Measurements from ENCODE around the gene EFCAB11. TPM values are rescaled to one million over a fixed set of nuclear protein-coding genes. Genes with fewer than 3 reads are reported as not detected.

The EFCAB11 gene
- polyA plus RNA-seq, 1 donor (not counting 4 experiments of a cell fraction or from before 2014, with no cell fraction given), result 12.9 TPM

- H4K20me1 ChIP-seq (ENCODE audit: control insufficient read depth, extremely low read depth, insufficient read depth, low read length), result no peaks in the 10 kb centered on the region
- no peak for TF ChIP-seq EZH2 (IDR thresholded peaks at IDR 0.05; ENCODE audit: low read length)
- TF ChIP-seq, protein P1, sequence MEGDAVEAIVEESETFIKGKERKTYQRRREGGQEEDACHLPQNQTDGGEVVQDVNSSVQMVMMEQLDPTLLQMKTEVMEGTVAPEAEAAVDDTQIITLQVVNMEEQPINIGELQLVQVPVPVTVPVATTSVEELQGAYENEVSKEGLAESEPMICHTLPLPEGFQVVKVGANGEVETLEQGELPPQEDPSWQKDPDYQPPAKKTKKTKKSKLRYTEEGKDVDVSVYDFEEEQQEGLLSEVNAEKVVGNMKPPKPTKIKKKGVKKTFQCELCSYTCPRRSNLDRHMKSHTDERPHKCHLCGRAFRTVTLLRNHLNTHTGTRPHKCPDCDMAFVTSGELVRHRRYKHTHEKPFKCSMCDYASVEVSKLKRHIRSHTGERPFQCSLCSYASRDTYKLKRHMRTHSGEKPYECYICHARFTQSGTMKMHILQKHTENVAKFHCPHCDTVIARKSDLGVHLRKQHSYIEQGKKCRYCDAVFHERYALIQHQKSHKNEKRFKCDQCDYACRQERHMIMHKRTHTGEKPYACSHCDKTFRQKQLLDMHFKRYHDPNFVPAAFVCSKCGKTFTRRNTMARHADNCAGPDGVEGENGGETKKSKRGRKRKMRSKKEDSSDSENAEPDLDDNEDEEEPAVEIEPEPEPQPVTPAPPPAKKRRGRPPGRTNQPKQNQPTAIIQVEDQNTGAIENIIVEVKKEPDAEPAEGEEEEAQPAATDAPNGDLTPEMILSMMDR (optimal IDR thresholded peaks at IDR 0.05 in 1 of 3, IDR thresholded peaks at IDR 0.05 in 1 of 3, conservative IDR thresholded peaks at IDR 0.05 in 1 of 3; ENCODE audit: extremely low read depth in 1 of 3, insufficient read depth in 2 of 3, low read length in 3 of 3), result no peak
- peaks cover 5% of the 10 kb centered on the region for H3K9me1 ChIP-seq (ENCODE audit: control insufficient read depth, extremely low read depth, insufficient read depth, low read length)
- no peak overlapping the region for H2AFZ ChIP-seq (ENCODE audit: control insufficient read depth, low read length)
- no peak overlapping the region for H3K4me2 ChIP-seq (ENCODE audit: control insufficient read depth, extremely low read depth, insufficient read depth, low read depth, low read length)
- no peaks in the 10 kb centered on the region for H3K36me3 ChIP-seq (ENCODE audit: control insufficient read depth in 2 of 2, extremely low read depth in 1 of 2, insufficient read depth in 2 of 2, low read length in 2 of 2)
- dilution Hi-C loops (cut with MboI; ENCODE audit: extremely low pct_ligation_motif_present, low sequenced_read_pairs), result no loop called here
- no peak for FAIRE-seq
- no peak overlapping the region for H3K9ac ChIP-seq (ENCODE audit: control insufficient read depth, extremely low read depth, insufficient read depth, low read length)
- H3K4me3 ChIP-seq (ENCODE audit: control insufficient read depth in 2 of 3, extremely low read depth in 1 of 3, insufficient read depth in 2 of 3, low read depth in 1 of 3, low read length in 3 of 3), result no peak overlapping the region
- peaks cover 7% of the 10 kb centered on the region for H3K4me1 ChIP-seq (ENCODE audit: control insufficient read depth, extremely low read depth, insufficient read depth, low read length)
- no peak overlapping the region for H3K27ac ChIP-seq (ENCODE audit: control insufficient read depth, insufficient read depth, low read length)
- no peaks in the 10 kb centered on the region for H3K79me2 ChIP-seq (ENCODE audit: control insufficient read depth, insufficient read depth, low read length)
- no peaks in the 10 kb centered on the region for H3K9me3 ChIP-seq (ENCODE audit: control insufficient read depth, low read depth, low read length)
- no peak for DNase-seq (ENCODE audit: low read depth, low spot score)
- H3K27me3 ChIP-seq (ENCODE audit: control insufficient read depth, extremely low read depth, insufficient read depth, low read length), result no peaks in the 10 kb centered on the region
These were observed 89.4 kb downstream of the EFCAB11 start for GRCh38 chr14:89865153-89865552.

DNA sequence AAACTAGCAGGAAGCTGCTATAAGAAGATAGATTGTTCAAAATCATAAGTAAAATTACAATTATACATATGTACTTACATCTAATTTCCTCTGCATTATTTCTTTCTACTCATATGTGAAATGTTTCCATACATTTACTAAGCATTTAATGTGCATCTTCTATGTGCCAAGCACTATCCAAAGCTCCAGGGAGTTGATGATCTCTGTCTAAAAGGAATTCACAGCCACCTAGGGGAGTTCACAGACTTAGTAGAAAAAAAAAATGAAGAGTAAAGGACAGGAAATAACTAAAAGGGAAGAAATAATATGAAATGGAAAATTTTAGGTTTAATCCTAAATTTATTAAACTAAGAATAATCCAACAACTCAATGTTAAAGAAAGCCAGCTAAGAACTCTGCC lies 91.7 kb downstream of the EFCAB11 start:
- dilution Hi-C loops (cut with MboI; ENCODE audit: extremely low pct_ligation_motif_present, low sequenced_read_pairs), result no loop called here
- no peak overlapping the region for H2AFZ ChIP-seq (ENCODE audit: control insufficient read depth, low read length)
- no peaks in the 10 kb centered on the region for H3K9me3 ChIP-seq (ENCODE audit: control insufficient read depth, low read depth, low read length)
- no peak for DNase-seq (ENCODE audit: low read depth, low spot score)
- no peak for TF ChIP-seq EZH2 (IDR thresholded peaks at IDR 0.05; ENCODE audit: low read length)
- H3K9ac ChIP-seq (ENCODE audit: control insufficient read depth, extremely low read depth, insufficient read depth, low read length), result no peak overlapping the region
- H3K79me2 ChIP-seq (ENCODE audit: control insufficient read depth, insufficient read depth, low read length), result no peaks in the 10 kb centered on the region
- no peaks in the 10 kb centered on the region for H3K27me3 ChIP-seq (ENCODE audit: control insufficient read depth, extremely low read depth, insufficient read depth, low read length)
- no peaks in the 10 kb centered on the region for H4K20me1 ChIP-seq (ENCODE audit: control insufficient read depth, extremely low read depth, insufficient read depth, low read length)
- peaks cover 10% of the 10 kb centered on the region for H3K4me1 ChIP-seq (ENCODE audit: control insufficient read depth, extremely low read depth, insufficient read depth, low read length)
- H3K4me3 ChIP-seq (ENCODE audit: control insufficient read depth in 2 of 3, extremely low read depth in 1 of 3, insufficient read depth in 2 of 3, low read depth in 1 of 3, low read length in 3 of 3), result no peak overlapping the region
- H3K4me2 ChIP-seq (ENCODE audit: control insufficient read depth, extremely low read depth, insufficient read depth, low read depth, low read length), result no peak overlapping the region
- H3K9me1 ChIP-seq (ENCODE audit: control insufficient read depth, extremely low read depth, insufficient read depth, low read length), result peaks cover 5% of the 10 kb centered on the region
- H3K27ac ChIP-seq (ENCODE audit: control insufficient read depth, insufficient read depth, low read length), result no peak overlapping the region
- H3K36me3 ChIP-seq (ENCODE audit: control insufficient read depth in 2 of 2, extremely low read depth in 1 of 2, insufficient read depth in 2 of 2, low read length in 2 of 2), result no peaks in the 10 kb centered on the region
- FAIRE-seq, result no peak

DNA sequence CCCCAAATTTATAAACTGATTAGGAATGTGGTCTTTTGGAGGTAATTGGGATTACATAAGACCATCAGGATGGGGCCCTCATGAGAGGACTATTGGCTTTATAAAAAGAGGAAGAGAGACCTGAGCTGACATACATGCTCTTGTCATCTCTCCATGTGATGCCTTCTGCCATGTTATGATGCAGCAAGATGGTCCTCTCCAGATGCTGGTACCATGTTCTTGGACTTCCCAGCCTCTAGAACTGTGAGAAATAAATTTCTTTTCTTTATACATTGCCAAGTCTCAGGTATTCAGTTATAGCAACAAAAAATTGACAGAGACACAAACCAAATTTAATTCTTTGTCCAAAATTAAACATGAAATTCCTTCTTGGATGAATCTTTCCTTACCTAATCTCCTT lies 92.9 kb downstream of the EFCAB11 start:
- Histone ChIP-seq H3K4me3 (ENCODE audit: control insufficient read depth in 2 of 3, extremely low read depth in 1 of 3, insufficient read depth in 2 of 3, low read depth in 1 of 3, low read length in 3 of 3) (no peak overlapping the region), H3K9me3 (ENCODE audit: control insufficient read depth, low read depth, low read length) (no peaks in the 10 kb centered on the region), H3K27ac (ENCODE audit: control insufficient read depth, insufficient read depth, low read length) (no peak overlapping the region), H3K79me2 (ENCODE audit: control insufficient read depth, insufficient read depth, low read length) (no peaks in the 10 kb centered on the region), H3K4me2 (ENCODE audit: control insufficient read depth, extremely low read depth, insufficient read depth, low read depth, low read length) (no peak overlapping the region), H4K20me1 (ENCODE audit: control insufficient read depth, extremely low read depth, insufficient read depth, low read length) (no peaks in the 10 kb centered on the region), H3K9ac (ENCODE audit: control insufficient read depth, extremely low read depth, insufficient read depth, low read length) (no peak overlapping the region), H3K4me1 (ENCODE audit: control insufficient read depth, extremely low read depth, insufficient read depth, low read length) (peaks cover 14% of the 10 kb centered on the region), H3K36me3 (ENCODE audit: control insufficient read depth in 2 of 2, extremely low read depth in 1 of 2, insufficient read depth in 2 of 2, low read length in 2 of 2) (no peaks in the 10 kb centered on the region), H3K9me1 (ENCODE audit: control insufficient read depth, extremely low read depth, insufficient read depth, low read length) (peaks cover 5% of the 10 kb centered on the region), H3K27me3 (ENCODE audit: control insufficient read depth, extremely low read depth, insufficient read depth, low read length) (no peaks in the 10 kb centered on the region), H2AFZ (ENCODE audit: control insufficient read depth, low read length) (no peak overlapping the region)
- TF ChIP-seq, protein P1 (optimal IDR thresholded peaks at IDR 0.05 in 1 of 3, IDR thresholded peaks at IDR 0.05 in 1 of 3, conservative IDR thresholded peaks at IDR 0.05 in 1 of 3; ENCODE audit: extremely low read depth in 1 of 3, insufficient read depth in 2 of 3, low read length in 3 of 3), result no peak
- TF ChIP-seq EZH2 (IDR thresholded peaks at IDR 0.05; ENCODE audit: low read length), result no peak
- DNase-seq (ENCODE audit: low read depth, low spot score) (no peak), FAIRE-seq (no peak)
- dilution Hi-C loops (cut with MboI; ENCODE audit: extremely low pct_ligation_motif_present, low sequenced_read_pairs), result no loop called here
